PC-3 (cell line): ENCODE results near the gene SANBR. TPM values are rescaled to one million over a fixed set of nuclear protein-coding genes. Genes with fewer than 3 reads are reported as not detected.

Experiments used
- ATAC-seq: fragments of 200-7000 bp; cut with Tn5 transposase; 2 replicates; pipeline ENCODE4 v1.9.1; 2020; ENCODE audit warnings: mild to moderate bottlenecking, moderate library complexity
- BruUV-seq: library from RNA; stranded (reverse); fragments of 400-500 nt; replicated peaks from 2 replicates; lab custom pipeline; 2021; lab: Mats Ljungman, UMichigan
- CTCF ChIA-PET: fragments of 300-600 bp; sonication (Branson Sonifier 250); formaldehyde crosslinking; loops from one replicate; lab custom pipeline; 2022; ENCODE audit warnings: antibody characterized with exemption; lab: Charles Lee
- POLR2A ChIA-PET: fragments of 300-600 bp; sonication (Branson Sonifier 250); formaldehyde crosslinking; loops from one replicate; lab custom pipeline; 2022; ENCODE audit warnings: antibody characterized with exemption; ENCODE audit not compliant: unreplicated experiment; lab: Charles Lee
- DNase-seq: peaks from one replicate; pipeline ENCODE4 v3.0.0-alpha.2; 2015
- H2AFZ ChIP-seq: fragments of 300-600 bp; sonication (generic); 2 replicates; pipeline ENCODE4 v1.6.0; 2016; ENCODE audit warnings: antibody characterized with exemption, low read length
- H3F3A ChIP-seq: fragments of 300-600 bp; sonication (generic); one replicate; pipeline ENCODE4 v1.6.0; 2017; ENCODE audit warnings: antibody characterized with exemption, low read length, control low read depth, mild to moderate bottlenecking; ENCODE audit not compliant: unreplicated experiment
- H3K27ac ChIP-seq: fragments of 300-600 bp; sonication (generic); 2 replicates; pipeline ENCODE4 v1.5.1; 2016; ENCODE audit warnings: mild to moderate bottlenecking, low read length
- H3K27me3 ChIP-seq: fragments of 300-600 bp; sonication (generic); 2 replicates; pipeline ENCODE4 v1.6.1; 2016; ENCODE audit warnings: low read length, mixed read lengths
- H3K36me3 ChIP-seq: fragments of 300-600 bp; sonication (generic); 2 replicates; pipeline ENCODE4 v1.6.1; 2016; ENCODE audit warnings: low read depth, mixed run types, low read length, mixed read lengths
- H3K4me1 ChIP-seq: fragments of 300-600 bp; sonication (generic); 2 replicates; pipeline ENCODE4 v1.5.1; 2016; ENCODE audit warnings: low read length; ENCODE audit not compliant: insufficient read depth
- H3K4me2 ChIP-seq: fragments of 300-600 bp; sonication (generic); 2 replicates; pipeline ENCODE4 v1.6.0; 2016; ENCODE audit warnings: low read length
- H3K4me3 ChIP-seq: fragments of 300-600 bp; sonication (generic); 2 replicates; pipeline ENCODE4 v1.5.1; 2016; ENCODE audit warnings: mild to moderate bottlenecking, low read length, mixed read lengths
- H3K79me2 ChIP-seq: fragments of 300-600 bp; sonication (generic); 2 replicates; pipeline ENCODE4 v1.6.1; 2017; ENCODE audit warnings: low read length, mixed read lengths
- H3K9ac ChIP-seq: fragments of 300-600 bp; sonication (generic); 2 replicates; pipeline ENCODE4 v1.6.0; 2016; ENCODE audit warnings: mild to moderate bottlenecking, low read length
- H3K9me2 ChIP-seq: fragments of 300-600 bp; sonication (generic); replicated peaks from 2 replicates; pipeline ENCODE4 v1.6.1; 2016; ENCODE audit warnings: mixed run types, low read length, mixed read lengths
- H3K9me3 ChIP-seq: fragments of 300-600 bp; sonication (generic); 2 replicates; pipeline ENCODE4 v1.6.1; 2016; ENCODE audit warnings: low read length, mixed read lengths
- H4K20me1 ChIP-seq: fragments of 300-600 bp; sonication (generic); 2 replicates; pipeline ENCODE4 v1.6.1; 2016; ENCODE audit warnings: low read length, mixed read lengths
- EZH2 ChIP-seq: fragments of 300-600 bp; sonication (generic); IDR thresholded peaks from one replicate; pipeline ENCODE4 v1.6.1; 2017; ENCODE audit warnings: antibody characterized with exemption, mild to moderate bottlenecking, low read length; ENCODE audit not compliant: unreplicated experiment
- EZH2phosphoT487 ChIP-seq: fragments of 300-600 bp; sonication (generic); IDR thresholded peaks from 2 replicates; pipeline ENCODE4 v1.6.1; 2018; ENCODE audit warnings: mild to moderate bottlenecking, antibody characterized with exemption, low read length, borderline replicate concordance
- intact Hi-C: fragments of 100-400 bp; cut with micrococcal nuclease; formaldehyde crosslinking; loops from 2 replicates; pipeline ENCODE4 v1.9.0; 2023
- total RNA-seq: library from RNA; depleted of rRNA; stranded (reverse); fragments of >200 nt; gene quantifications from 2 replicates; pipeline ENCODE4 v1.2.3, GENCODE V29; 2014
- TF ChIP-seq, protein P1 (sequence below): fragments of 300-600 bp; sonication (generic); conservative IDR thresholded peaks from 2 replicates; pipeline ENCODE4 v1.5.1; 2017; ENCODE audit warnings: antibody characterized with exemption, low read depth, mild to moderate bottlenecking, low read length

Gene SANBR
- total RNA-seq, 1 experiment from 2014 or later: 4.8 TPM

DNA sequence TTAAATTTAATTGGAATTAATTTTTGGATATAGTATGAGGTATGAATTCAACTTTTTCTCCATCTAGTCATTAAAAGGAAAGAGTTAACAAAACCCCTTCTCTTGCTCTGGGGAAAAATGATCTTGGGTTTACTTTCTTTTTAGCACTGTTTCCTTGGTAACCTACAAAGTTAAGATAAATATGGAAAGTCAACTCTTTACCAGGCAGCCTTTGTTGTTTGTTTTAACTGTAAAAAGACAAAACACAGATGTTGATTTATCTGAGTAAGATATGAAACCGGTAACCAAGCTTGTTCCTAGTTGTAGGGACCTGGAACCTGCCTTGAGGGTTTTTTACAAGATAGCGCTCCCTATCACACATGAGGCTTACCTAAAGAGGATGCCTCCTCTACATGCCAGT lies 10.1 kb upstream of the SANBR start:
- Histone ChIP-seq H3K9ac (no peak overlapping the region), H3K36me3 (no peaks in the 10 kb centered on the region), H3K27me3 (no peaks in the 10 kb centered on the region), H4K20me1 (no peaks in the 10 kb centered on the region), H3K27ac (no peak overlapping the region), H3K4me1 (no peaks in the 10 kb centered on the region), H3K79me2 (no peaks in the 10 kb centered on the region), H3K9me2 (no peaks in the 10 kb centered on the region), H3K9me3 (no peaks in the 10 kb centered on the region), H3K4me3 (no peak overlapping the region), H3K4me2 (no peak overlapping the region), H2AFZ (no peak overlapping the region), H3F3A (no peaks in the 10 kb centered on the region)
- BruUV-seq: no TSS peak
- DNase-seq (no peak), ATAC-seq (peak; percentile 56)
- intact Hi-C loops: no loop called here
- CTCF ChIA-PET: no interaction called here
- POLR2A ChIA-PET: no interaction called here
- TF ChIP-seq EZH2 (no peak), EZH2phosphoT487 (no peak)
- TF ChIP-seq, protein P1, sequence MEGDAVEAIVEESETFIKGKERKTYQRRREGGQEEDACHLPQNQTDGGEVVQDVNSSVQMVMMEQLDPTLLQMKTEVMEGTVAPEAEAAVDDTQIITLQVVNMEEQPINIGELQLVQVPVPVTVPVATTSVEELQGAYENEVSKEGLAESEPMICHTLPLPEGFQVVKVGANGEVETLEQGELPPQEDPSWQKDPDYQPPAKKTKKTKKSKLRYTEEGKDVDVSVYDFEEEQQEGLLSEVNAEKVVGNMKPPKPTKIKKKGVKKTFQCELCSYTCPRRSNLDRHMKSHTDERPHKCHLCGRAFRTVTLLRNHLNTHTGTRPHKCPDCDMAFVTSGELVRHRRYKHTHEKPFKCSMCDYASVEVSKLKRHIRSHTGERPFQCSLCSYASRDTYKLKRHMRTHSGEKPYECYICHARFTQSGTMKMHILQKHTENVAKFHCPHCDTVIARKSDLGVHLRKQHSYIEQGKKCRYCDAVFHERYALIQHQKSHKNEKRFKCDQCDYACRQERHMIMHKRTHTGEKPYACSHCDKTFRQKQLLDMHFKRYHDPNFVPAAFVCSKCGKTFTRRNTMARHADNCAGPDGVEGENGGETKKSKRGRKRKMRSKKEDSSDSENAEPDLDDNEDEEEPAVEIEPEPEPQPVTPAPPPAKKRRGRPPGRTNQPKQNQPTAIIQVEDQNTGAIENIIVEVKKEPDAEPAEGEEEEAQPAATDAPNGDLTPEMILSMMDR: no peak

DNA sequence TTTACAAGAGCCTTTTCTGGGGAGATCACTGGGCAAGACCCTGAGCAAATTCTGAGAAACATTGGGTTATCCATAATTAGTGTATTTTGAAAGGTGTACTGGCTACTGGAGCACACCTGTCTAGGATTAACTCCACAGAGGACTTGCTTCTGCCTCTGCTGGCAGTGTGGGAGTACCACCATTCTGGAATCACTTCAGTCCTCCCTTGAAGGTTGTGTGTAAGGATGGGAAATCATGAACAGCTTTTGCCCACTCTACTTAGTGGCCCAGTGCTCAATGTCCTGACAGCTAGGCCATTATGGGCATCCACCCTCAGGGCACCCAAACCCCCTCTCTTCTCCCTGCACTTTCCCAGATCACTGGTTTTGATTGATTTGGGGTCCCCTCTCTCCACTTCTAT lies 8.1 kb upstream of the SANBR start:
- intact Hi-C loops: no loop called here
- no TSS peak for BruUV-seq
- no peaks in the 10 kb centered on the region for H3K27me3 ChIP-seq
- no peaks in the 10 kb centered on the region for H3K36me3 ChIP-seq
- ChIA-PET POLR2A (no interaction called here), CTCF (no interaction called here)
- ATAC-seq (no peak), DNase-seq (no peak)
- no peak overlapping the region for H3K27ac ChIP-seq
- no peaks in the 10 kb centered on the region for H3K79me2 ChIP-seq
- TF ChIP-seq, protein P1: no peak
- TF ChIP-seq EZH2: no peak
- no peak for TF ChIP-seq EZH2phosphoT487
- no peak overlapping the region for H3K4me3 ChIP-seq
- H3K4me1 ChIP-seq: no peaks in the 10 kb centered on the region
- no peaks in the 10 kb centered on the region for H3F3A ChIP-seq
- no peaks in the 10 kb centered on the region for H3K9me2 ChIP-seq
- H3K9ac ChIP-seq: no peak overlapping the region
- H3K9me3 ChIP-seq: no peaks in the 10 kb centered on the region
- no peak overlapping the region for H3K4me2 ChIP-seq
- no peak overlapping the region for H2AFZ ChIP-seq
- no peaks in the 10 kb centered on the region for H4K20me1 ChIP-seq

DNA sequence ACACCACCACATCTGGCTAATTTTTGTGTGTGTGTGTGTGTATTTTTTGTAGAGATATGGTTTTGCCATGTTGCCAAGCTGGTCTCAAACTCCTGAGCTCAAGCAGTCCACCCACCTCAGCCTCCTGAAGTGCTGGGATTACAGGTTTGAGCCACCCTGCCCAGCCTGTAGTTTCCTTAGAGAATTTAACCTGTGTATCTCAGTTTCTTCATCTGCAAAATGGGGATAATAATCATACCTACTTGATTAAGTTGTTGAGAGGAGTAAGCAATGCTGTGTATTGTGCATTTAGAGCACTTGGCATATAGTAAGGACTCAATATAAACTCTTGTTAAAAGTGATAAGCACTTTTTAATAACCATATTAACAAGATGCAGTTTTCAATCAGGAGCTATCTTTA lies 6.3 kb upstream of the SANBR start:
- intact Hi-C loops: no loop called here
- Histone ChIP-seq H3K27ac (no peak overlapping the region), H3K4me1 (no peaks in the 10 kb centered on the region), H3F3A (no peaks in the 10 kb centered on the region), H3K36me3 (no peaks in the 10 kb centered on the region), H3K79me2 (no peaks in the 10 kb centered on the region), H4K20me1 (no peaks in the 10 kb centered on the region), H3K9me3 (no peaks in the 10 kb centered on the region), H3K4me2 (no peak overlapping the region), H3K9me2 (no peaks in the 10 kb centered on the region), H3K27me3 (no peaks in the 10 kb centered on the region), H2AFZ (no peak overlapping the region), H3K9ac (no peak overlapping the region), H3K4me3 (no peak overlapping the region)
- CTCF ChIA-PET: no interaction called here
- DNase-seq (no peak), ATAC-seq (no peak)
- POLR2A ChIA-PET: interaction anchor here (0.6 kb wide), 1 partner anchor 53 kb away, joined by 5 read pairs; no protein-coding TSS in a partner anchor
- BruUV-seq: no TSS peak
- TF ChIP-seq EZH2phosphoT487 (no peak), EZH2 (no peak)
- TF ChIP-seq, protein P1: no peak
